Activated naive CD8-positive, alpha-beta T cell treated with anti-CD3 and anti-CD28 coated beads, Interleukin-2, amount 10 ng/mL, durations not matched to agents 7 days and 5 days (primary cell): Measurements from ENCODE around the gene GNRH2. TPM values are rescaled to one million over a fixed set of nuclear protein-coding genes. Genes with fewer than 3 reads are reported as not detected.
"Not testable (repeated sequence)": the region's sequence is repeated elsewhere in the genome, so short reads cannot be mapped to it uniquely, and the experiment has no call there.

ENCODE experiments used
- ATAC-seq: fragments of 150-1000 bp; cut with Tn5 transposase; one replicate; pipeline ENCODE4 v1.10.0; 2021; ENCODE audit warnings: low read depth, moderate library complexity
- POLR2A ChIA-PET: fragments of 350-600 bp; sonication (Branson Sonifier 250); formaldehyde crosslinking; loops from one replicate; lab custom pipeline; 2021; ENCODE audit warnings: antibody characterized with exemption; lab: Charles Lee
- DNase-seq: peaks from one replicate; pipeline ENCODE4 v3.0.0; 2021
- H3K27ac Mint-ChIP-seq: one replicate; pipeline ENCODE4 v1.8.0; 2022; ENCODE audit warnings: mild to moderate bottlenecking, mixed read lengths
- H3K27me3 Mint-ChIP-seq: one replicate; pipeline ENCODE4 v1.8.0; 2022; ENCODE audit warnings: mild to moderate bottlenecking, moderate library complexity, mixed read lengths
- H3K36me3 Mint-ChIP-seq: one replicate; pipeline ENCODE4 v1.8.0; 2021; ENCODE audit warnings: mild to moderate bottlenecking, mixed read lengths
- H3K4me1 Mint-ChIP-seq: one replicate; pipeline ENCODE4 v1.8.0; 2021; ENCODE audit warnings: mixed read lengths
- H3K4me3 Mint-ChIP-seq: one replicate; pipeline ENCODE4 v1.8.0; 2022; ENCODE audit warnings: mild to moderate bottlenecking, moderate library complexity, mixed read lengths
- H3K9me3 Mint-ChIP-seq: one replicate; pipeline ENCODE4 v1.8.0; 2021; ENCODE audit warnings: mixed read lengths
- total RNA-seq, 2 experiments: library from RNA; stranded (reverse); gene quantifications; one replicate each; pipeline ENCODE4 v1.2.3, GENCODE V29; 2021

Gene GNRH2
- total RNA-seq, 2 experiments from 2014 or later: 0.85 to 1.6 TPM

DNA sequence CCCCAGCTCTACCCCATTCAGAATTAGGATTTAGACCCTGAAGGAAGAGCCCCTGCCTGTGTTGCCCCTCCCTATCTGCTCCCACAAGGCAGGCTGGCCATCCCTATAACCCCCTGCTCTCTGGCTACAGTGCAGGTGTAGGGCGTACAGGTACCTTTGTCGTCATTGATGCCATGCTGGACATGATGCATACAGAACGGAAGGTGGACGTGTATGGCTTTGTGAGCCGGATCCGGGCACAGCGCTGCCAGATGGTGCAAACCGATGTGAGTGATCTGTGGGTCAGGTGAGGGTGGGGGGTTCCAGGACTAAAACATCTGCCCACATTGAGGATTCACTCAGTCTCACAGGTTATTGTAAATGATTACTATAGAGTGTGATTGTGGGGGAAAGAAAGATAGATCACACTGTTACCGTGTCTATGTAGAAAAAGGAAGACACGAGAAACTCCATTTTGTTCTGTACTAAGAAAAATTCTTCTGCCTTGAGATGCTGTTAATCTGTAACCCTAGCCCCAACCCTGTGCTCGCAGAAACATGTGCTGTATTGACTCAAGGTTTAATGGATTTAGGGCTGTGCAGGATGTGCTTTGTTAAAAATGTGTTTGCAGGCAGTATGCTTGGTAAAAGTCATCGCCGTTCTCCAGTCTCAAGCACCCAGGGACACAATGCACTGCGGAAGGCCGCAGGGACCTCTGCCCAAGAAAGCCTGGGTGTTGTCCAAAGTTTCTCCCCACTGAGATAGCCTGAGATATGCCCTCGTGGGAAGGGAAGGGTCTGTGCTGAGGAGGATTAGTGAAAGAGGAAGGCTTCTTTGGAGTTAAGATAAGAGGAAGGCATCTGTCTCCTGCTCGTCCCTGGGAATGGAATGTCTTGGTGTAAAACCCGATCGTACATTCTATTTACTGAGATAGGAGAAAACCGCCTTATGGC lies 20.6 kb upstream of the GNRH2 start:
- ATAC-seq, DNase-seq, H3K4me3 Mint-ChIP-seq, H3K27me3 Mint-ChIP-seq, H3K4me1 Mint-ChIP-seq, POLR2A ChIA-PET, H3K9me3 Mint-ChIP-seq: not testable (repeated sequence)
- H3K27ac Mint-ChIP-seq: peak overlapping the region; percentile 4
- H3K36me3 Mint-ChIP-seq: peaks cover 18% of the 10 kb centered on the region

DNA sequence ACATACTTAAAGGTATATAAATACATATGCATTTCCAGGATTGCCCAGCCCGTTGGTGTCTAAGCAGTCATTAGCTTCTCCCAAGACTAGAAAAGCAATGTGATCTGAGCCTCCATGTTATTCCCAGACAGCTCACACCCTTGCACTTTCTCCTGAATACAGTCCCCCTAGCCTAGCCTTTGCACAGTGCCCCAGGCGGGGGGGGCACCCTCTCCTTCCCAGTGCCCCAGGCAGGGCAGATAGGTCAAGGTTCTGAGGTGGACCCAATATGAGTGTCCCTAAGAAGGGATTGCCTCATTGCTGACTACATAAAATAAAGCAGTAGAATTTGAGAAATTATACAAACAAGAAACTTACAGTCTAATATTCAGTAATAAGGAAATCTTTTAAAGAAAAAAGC lies 15.4 kb upstream of the GNRH2 start:
- Mint-ChIP-seq H3K9me3 (no peaks in the 10 kb centered on the region), H3K27me3 (no peaks in the 10 kb centered on the region), H3K4me1 (no peaks in the 10 kb centered on the region), H3K36me3 (peaks cover 15% of the 10 kb centered on the region), H3K4me3 (no peak overlapping the region), H3K27ac (no peak overlapping the region)
- no peak for DNase-seq
- POLR2A ChIA-PET: no interaction called here
- no peak for ATAC-seq

DNA sequence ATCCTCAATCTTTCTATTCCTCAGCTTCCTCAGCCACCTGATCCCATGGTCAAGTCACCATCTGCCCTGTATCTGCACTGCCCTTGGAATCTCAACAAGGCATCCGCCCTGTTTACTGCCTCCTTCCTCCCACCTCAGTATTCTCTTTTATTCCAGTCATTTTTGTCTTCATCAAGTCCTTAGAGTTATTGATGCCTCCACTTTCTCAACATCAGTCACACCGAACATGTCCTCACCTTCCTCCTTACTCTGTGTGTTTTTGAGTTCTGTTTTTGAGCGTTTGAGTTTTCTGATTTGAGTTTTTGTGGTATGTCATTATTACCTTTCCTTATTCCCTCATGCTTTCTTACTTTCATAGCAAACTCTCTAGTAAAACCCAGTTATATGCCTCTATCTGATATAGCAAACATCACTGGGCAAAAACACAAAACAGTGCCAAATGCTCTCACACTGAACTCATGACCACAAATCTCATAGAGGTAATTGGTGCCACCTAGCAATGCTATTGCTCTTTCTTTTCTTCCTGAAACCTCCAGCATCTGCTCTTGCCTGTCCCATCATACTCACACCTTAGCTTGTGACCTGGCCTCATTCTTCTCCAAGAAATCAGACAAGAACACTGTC lies 11.8 kb upstream of the GNRH2 start:
- DNase-seq (no peak), ATAC-seq (no peak)
- Mint-ChIP-seq H3K36me3 (peaks cover 26% of the 10 kb centered on the region), H3K9me3 (no peaks in the 10 kb centered on the region), H3K4me3 (no peak overlapping the region), H3K27ac (no peak overlapping the region), H3K27me3 (no peaks in the 10 kb centered on the region), H3K4me1 (no peaks in the 10 kb centered on the region)
- POLR2A ChIA-PET: interaction anchor here (0.5 kb wide), 1 partner anchor 177 kb away, joined by 3 read pairs; no protein-coding TSS in a partner anchor

DNA sequence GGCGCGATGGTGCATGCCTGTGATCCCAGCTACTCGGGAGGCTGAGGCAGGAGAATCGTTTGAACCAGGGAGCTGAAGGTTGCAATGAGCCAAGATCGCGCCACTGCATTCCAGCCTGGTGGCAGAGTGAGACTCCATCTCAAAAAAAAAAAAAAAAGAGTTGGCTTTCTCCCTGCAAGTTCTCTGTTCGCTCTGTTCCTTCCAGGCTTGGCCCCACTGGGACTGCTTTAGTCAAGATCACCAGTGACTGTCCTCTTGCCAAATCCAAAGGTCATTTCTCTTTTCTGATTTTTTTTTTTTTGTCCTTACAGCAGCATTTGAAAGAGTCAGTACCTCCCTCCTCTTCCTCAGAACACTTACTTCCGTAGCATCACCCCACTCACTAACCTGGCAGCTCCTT lies 10.8 kb upstream of the GNRH2 start:
- Mint-ChIP-seq H3K9me3 (no peaks in the 10 kb centered on the region), H3K36me3 (peaks cover 18% of the 10 kb centered on the region), H3K27me3 (no peaks in the 10 kb centered on the region), H3K4me3 (no peak overlapping the region), H3K27ac (no peak overlapping the region), H3K4me1 (no peaks in the 10 kb centered on the region)
- POLR2A ChIA-PET: no interaction called here
- no peak for DNase-seq
- ATAC-seq: no peak

DNA sequence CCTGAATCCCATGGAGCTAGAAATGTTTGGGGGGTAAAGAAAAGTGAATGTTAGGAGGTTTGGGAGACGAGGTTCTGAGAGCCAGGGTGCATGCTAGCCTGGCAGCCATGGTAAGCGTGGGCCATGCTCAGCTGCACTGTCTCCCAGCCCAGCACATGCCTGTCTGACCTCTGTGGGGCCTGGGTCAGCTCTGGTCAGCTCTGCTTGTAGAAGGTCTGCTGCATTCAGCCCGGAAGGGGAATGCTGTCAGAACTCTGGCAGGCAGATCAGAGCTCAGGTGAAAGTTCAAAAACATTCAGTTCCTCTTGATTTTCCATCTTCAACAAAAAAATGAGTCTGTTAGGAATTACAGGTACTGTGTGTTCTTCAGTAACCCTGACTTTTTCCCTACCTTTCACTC lies 5.8 kb upstream of the GNRH2 start:
- Mint-ChIP-seq H3K4me1 (peaks cover 6% of the 10 kb centered on the region), H3K27ac (no peak overlapping the region), H3K4me3 (no peak overlapping the region), H3K9me3 (no peaks in the 10 kb centered on the region), H3K27me3 (no peaks in the 10 kb centered on the region), H3K36me3 (peaks cover 18% of the 10 kb centered on the region)
- POLR2A ChIA-PET: no interaction called here
- DNase-seq (no peak), ATAC-seq (no peak)

DNA sequence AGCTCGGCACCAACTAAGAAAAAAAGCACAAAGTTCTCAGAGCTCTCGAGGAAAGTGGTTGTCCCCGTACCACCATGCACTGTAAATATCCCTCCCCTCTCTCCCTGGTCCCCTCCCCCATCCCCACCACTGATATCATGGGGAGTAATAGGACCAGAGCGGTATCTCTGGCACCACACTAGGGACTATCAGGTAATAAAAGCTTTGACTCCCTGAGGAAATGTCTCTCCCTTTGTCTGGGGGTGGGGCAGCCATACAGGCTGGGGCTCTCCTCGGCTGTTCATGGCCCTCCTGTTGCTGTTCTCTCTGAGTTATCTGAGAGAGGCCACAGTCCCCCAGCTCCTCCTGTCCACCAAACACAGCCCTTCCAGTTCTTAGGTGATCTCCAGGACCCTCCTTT lies 5.0 kb upstream of the GNRH2 start:
- peaks cover 6% of the 10 kb centered on the region for H3K4me1 Mint-ChIP-seq

DNA sequence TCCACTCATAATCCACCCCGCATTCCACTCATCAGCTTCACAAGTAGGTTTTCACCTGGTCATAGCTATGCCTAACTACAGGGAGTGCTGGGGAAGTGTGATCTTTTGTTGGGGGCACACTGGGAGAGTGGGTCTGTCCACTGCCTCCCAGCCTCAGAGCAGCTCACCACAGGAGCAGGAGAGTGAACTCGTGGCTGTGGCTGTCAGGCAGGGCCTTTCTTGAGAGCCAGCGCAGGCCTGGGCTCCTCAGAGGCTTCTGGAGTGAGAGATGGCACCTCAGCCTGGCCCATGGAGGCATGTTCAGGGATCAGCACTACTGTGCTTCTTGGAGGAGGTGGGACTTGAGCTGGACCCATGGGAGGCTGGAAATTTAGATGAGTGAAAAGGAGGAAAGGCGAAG lies 4.0 kb upstream of the GNRH2 start:
- Mint-ChIP-seq H3K27me3 (no peaks in the 10 kb centered on the region), H3K36me3 (peaks cover 17% of the 10 kb centered on the region), H3K4me3 (no peak overlapping the region), H3K9me3 (no peaks in the 10 kb centered on the region), H3K4me1 (peaks cover 6% of the 10 kb centered on the region), H3K27ac (peak overlapping the region; percentile 14)
- DNase-seq: no peak
- POLR2A ChIA-PET: no interaction called here
- no peak for ATAC-seq

More for the DNA sequence above, 5.0 kb upstream of the GNRH2 start:
- Mint-ChIP-seq H3K4me3 (no peak overlapping the region), H3K36me3 (peaks cover 18% of the 10 kb centered on the region), H3K27ac (no peak overlapping the region), H3K27me3 (no peaks in the 10 kb centered on the region), H3K9me3 (no peaks in the 10 kb centered on the region)
- POLR2A ChIA-PET: no interaction called here
- no peak for ATAC-seq
- no peak for DNase-seq

DNA sequence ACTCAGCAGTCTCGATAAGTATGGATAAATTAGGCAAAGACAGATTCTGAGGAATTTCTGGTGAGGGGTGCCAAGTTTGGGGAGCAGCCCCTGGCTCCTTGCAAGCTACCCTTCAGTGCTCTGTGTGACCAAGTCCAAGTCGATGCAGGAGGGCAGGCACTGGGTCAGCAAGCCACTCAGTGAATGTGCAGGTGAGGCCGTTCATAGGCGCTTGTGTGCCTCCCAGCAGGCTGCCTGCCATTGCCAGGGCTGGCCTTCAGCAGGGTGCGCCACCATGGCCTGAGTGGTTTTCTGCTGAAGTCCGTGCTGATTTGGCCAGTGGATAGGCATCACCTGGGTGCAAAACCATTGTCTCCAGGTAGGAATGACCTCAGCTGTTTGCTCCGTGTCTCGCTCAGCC lies 3.3 kb upstream of the GNRH2 start:
- Mint-ChIP-seq H3K36me3 (peaks cover 13% of the 10 kb centered on the region), H3K9me3 (no peaks in the 10 kb centered on the region), H3K4me1 (peaks cover 8% of the 10 kb centered on the region), H3K27me3 (no peaks in the 10 kb centered on the region), H3K27ac (peak overlapping the region; percentile 17), H3K4me3 (no peak overlapping the region)
- POLR2A ChIA-PET: no interaction called here
- no peak for ATAC-seq
- no peak for DNase-seq

DNA sequence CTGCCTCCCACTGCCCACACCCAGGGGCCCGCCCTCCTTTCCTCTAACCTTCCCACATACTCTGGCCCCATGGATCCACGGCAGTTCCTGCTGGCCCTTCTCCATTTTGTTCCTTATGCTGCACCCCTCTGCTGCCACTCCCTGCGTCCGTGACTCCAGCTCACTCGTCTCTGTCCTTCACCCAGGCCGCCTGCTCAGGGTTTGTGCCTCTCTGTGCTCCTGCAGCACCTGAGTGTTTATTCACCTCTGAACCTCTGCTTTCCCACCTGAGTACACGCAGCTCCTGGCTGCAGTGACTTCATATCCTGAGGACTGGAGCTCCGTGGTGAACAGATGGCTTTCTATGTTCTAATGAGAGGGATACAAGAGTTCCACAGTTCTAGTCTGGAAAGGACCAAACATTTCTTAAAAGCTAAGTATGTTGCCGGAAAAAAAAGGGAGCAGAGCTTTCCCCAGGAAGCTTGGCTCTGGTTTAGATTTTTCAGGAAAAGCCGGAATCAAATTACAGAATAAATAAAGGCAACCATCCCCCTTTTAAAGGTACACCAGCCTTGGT lies 1.5 kb upstream of the GNRH2 start:
- ATAC-seq (no peak), DNase-seq (no peak)
- Mint-ChIP-seq H3K4me1 (peaks cover 16% of the 10 kb centered on the region), H3K9me3 (no peaks in the 10 kb centered on the region), H3K27me3 (no peaks in the 10 kb centered on the region), H3K4me3 (no peak overlapping the region), H3K36me3 (peaks cover 10% of the 10 kb centered on the region), H3K27ac (peak overlapping the region; percentile 71)
- POLR2A ChIA-PET: no interaction called here

DNA sequence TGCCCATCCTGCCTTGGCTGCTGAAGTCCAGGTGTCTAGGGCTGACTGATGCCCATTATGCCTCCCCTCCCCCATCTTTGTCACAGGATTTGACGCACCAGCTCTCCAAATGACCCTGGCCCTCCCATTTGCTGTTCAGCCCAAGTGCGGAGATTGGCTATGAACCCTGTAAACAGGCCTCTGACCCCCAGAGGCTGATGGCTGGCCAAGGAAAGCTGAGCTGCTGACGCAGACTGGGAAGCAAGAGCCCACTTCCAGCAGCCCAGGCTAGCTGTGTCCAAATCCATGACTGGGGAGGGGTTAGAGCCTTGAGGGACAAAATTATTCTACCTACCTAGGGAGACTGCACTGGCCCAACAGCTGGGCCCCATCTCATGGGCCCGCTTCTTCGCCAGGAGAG lies 797 bp upstream of the GNRH2 start:
- Mint-ChIP-seq H3K27me3 (no peaks in the 10 kb centered on the region), H3K36me3 (peaks cover 11% of the 10 kb centered on the region), H3K4me3 (no peak overlapping the region), H3K4me1 (peaks cover 18% of the 10 kb centered on the region), H3K9me3 (no peaks in the 10 kb centered on the region), H3K27ac (no peak overlapping the region)
- ATAC-seq: no peak
- POLR2A ChIA-PET: no interaction called here
- DNase-seq: no peak

DNA sequence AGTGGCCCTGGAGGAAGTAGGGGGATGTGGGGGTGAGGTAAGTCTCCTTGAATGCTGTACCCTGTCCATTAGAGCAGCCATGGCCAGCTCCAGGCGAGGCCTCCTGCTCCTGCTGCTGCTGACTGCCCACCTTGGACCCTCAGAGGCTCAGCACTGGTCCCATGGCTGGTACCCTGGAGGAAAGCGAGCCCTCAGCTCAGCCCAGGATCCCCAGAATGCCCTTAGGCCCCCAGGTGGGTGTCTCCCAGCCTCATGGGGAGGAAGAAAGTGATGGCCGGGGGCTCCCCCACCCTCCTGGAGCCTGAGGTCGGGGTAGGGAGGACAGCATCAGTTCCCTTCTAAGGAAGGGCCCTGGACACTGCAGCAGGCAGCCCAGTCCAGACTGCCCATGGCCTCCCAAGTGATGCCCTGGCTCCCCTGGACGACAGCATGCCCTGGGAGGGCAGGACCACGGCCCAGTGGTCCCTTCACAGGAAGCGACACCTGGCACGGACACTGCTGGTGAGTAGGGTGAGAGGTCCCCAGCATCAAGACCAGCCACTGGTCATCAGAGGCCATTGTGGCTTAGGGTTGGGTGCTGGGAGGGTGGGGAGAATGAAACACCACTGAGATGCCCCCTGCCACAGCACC lies 1.0 kb downstream of the GNRH2 start:
- H3K27me3 Mint-ChIP-seq: no peaks in the 10 kb centered on the region
- peaks cover 18% of the 10 kb centered on the region for H3K4me1 Mint-ChIP-seq
- ATAC-seq (no peak), DNase-seq (no peak)
- H3K9me3 Mint-ChIP-seq: no peaks in the 10 kb centered on the region
- peaks cover 11% of the 10 kb centered on the region for H3K36me3 Mint-ChIP-seq
- H3K27ac Mint-ChIP-seq: no peak overlapping the region
- no peak overlapping the region for H3K4me3 Mint-ChIP-seq
- POLR2A ChIA-PET: interaction anchor here (1.0 to 1.4 kb wide), 2 partner anchors 172 to 186 kb away, joined by 3 to 4 read pairs; no protein-coding TSS in a partner anchor

DNA sequence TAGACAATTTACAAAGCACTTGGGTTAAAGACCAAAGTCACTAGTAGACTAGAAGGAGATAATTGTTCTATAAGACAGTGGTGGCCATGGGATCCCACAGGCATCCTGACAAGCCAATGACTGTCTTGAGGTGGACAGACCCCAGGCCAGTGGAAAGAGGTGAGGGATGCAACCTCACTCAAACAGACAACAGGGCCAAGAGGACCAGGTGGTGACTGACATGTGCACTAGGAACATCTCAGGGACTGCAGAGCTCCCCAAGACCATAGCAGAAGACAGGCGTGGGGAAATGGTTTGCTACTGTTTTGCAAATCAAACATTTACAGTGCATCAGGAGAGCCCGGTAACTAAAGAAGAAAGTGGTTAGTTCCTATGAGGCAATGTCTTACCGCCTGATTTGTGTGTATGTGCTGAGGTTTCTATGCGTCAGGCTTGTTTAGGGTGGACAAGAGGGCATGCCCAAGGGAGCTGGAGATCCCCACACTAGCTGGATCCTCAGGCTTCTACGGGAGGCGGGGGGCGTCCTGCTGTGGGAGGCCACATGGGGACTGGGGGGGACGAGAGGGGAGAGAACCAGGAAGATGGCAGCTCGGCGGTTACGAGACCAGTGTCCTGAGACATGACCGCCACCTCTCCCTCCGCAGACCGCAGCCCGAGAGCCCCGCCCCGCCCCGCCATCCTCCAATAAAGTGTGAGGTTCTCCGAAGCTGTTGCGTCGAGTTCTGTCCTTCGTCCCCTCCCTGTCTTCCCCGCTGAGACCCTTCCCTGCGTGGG lies 1.8 kb downstream of the GNRH2 start:
- Mint-ChIP-seq H3K36me3 (peaks cover 13% of the 10 kb centered on the region), H3K9me3 (no peaks in the 10 kb centered on the region), H3K27ac (peak overlapping the region; percentile 81), H3K4me1 (peaks cover 19% of the 10 kb centered on the region), H3K4me3 (peak overlapping the region; percentile 91), H3K27me3 (no peaks in the 10 kb centered on the region)
- no peak for DNase-seq
- ATAC-seq: peak; percentile 29
- POLR2A ChIA-PET: interaction anchor here (0.6 to 1.4 kb wide), 5 partner anchors 12 to 270 kb away, joined by 3 to 4 read pairs (median 3); no protein-coding TSS in a partner anchor
